Uterus (tissue), 2 donors: ENCODE results near the gene SLC46A2.

Experiments used
- POLR2A ChIP-seq, 2 donors: fragments of 450-650 bp; IDR thresholded peaks; one replicate each; pipeline ENCODE4 v1.6.1; 2016; ENCODE audit warnings: antibody characterized with exemption in 2 of 2, mild to moderate bottlenecking in 1 of 2, moderate library complexity in 1 of 2
- TF ChIP-seq, protein P1 (sequence below), 4 experiments: fragments of 200-600 bp in 2 of 4; fragments of 450-650 bp in 2 of 4; sonication (generic) in 2 of 4; IDR thresholded peaks; one replicate each; pipeline ENCODE4 v1.5.1; 2016 to 2019; ENCODE audit warnings: antibody characterized with exemption in 4 of 4, mild to moderate bottlenecking in 2 of 4, moderate library complexity in 1 of 4

DNA sequence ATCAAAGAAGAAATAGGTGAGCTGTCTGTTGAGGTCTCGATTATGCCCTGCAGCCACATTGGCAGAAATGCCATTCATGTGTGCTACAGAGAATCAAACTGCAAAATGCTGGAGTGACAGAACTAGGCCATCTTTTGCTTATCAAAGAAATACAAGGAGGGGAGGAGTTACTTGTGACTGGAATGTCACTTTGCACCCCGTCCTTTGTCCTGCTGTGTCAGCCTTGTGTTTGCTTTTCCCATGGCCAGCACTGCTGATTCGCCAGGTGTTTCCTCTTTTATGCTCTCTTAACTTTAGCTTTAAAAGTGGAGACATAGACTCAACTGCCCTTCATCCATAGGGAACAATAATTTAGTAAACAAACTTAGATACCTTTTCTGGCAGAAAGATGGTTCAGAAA, 54.3 kb downstream of the SLC46A2 start:
- TF ChIP-seq, protein P1, sequence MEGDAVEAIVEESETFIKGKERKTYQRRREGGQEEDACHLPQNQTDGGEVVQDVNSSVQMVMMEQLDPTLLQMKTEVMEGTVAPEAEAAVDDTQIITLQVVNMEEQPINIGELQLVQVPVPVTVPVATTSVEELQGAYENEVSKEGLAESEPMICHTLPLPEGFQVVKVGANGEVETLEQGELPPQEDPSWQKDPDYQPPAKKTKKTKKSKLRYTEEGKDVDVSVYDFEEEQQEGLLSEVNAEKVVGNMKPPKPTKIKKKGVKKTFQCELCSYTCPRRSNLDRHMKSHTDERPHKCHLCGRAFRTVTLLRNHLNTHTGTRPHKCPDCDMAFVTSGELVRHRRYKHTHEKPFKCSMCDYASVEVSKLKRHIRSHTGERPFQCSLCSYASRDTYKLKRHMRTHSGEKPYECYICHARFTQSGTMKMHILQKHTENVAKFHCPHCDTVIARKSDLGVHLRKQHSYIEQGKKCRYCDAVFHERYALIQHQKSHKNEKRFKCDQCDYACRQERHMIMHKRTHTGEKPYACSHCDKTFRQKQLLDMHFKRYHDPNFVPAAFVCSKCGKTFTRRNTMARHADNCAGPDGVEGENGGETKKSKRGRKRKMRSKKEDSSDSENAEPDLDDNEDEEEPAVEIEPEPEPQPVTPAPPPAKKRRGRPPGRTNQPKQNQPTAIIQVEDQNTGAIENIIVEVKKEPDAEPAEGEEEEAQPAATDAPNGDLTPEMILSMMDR (IDR thresholded peaks at IDR 0.05): no peak
- no peak for TF ChIP-seq POLR2A (IDR thresholded peaks at IDR 0.05)
